ENCODE data around the gene DCX.

The DCX gene

DNA sequence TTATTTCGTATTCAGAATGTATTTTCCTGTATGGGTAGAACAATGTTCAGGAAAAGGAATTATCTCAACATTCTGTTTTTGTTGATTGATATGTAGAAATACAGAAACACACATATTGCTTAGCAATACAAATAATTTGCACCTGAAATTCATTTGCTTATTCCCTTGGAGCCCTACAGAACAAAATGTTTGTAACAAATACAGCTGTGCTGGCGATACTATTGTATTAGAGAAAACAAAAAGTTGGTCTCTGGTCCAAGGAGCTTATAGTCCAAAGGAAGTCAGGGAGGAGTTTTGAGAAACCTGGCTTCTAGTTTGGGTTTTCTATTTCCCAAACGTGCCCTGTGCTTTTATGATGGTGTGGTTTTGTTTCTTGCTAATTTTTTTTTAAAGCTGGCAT lies 104.0 kb downstream of the DCX start:
- no peak for DNase-seq (ENCODE audit: low read depth)

DNA sequence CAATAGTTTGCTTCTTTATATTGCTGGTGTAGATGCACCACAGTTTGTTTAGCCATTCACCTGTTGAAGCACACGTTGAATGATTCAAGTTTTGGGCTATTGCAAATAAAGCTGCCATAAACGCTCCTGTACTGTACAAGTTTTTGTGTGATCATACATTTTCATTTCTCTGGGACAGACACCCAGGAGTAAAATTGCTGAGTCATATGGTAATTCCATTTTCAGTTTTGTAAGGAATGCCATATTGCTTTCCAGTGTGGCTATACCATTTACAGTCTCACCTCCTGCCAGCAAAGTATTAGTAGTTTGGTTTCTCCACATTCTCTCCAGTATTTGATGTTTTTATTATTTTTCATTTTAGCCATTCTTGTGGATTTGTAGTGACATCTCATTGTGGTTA lies 109.7 kb downstream of the DCX start:
- no peak for DNase-seq (ENCODE audit: low read depth)

- no peak for DNase-seq (ENCODE audit: low read depth)
Observed at GRCh38 chrX:111288841-111289240, 123.2 kb downstream of the DCX start.

GRCh38 chrX:111284631-111285293 lies 127.2 kb downstream of the DCX start:
- DNase-seq (ENCODE audit: low read depth): no peak

GRCh38 chrX:111283446-111283845 lies 128.5 kb downstream of the DCX start:
- no peak for DNase-seq (ENCODE audit: low read depth)

DNA sequence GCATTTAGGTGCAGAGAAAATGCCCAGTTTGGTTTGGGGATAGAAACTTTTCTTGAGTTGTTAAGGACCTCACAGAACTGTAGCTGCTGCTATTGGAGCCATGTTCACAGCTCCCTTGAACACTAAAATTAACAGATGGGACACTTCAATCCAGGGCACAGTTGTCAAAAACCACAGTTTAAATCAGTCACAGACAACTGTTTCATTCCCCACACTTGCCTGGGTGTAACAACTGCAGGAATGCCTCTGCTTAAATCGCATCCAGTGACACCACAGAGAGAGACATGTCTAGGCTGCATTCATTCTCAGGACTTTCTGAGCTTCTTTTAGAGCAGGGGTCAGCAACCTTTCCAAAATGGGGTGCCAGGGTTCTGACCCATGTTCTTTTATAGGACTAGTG lies 129.0 kb downstream of the DCX start:
- no peak for DNase-seq (ENCODE audit: low read depth)

GRCh38 chrX:111282139-111282538 lies 129.9 kb downstream of the DCX start:
- DNase-seq (ENCODE audit: low read depth): no peak

DNA sequence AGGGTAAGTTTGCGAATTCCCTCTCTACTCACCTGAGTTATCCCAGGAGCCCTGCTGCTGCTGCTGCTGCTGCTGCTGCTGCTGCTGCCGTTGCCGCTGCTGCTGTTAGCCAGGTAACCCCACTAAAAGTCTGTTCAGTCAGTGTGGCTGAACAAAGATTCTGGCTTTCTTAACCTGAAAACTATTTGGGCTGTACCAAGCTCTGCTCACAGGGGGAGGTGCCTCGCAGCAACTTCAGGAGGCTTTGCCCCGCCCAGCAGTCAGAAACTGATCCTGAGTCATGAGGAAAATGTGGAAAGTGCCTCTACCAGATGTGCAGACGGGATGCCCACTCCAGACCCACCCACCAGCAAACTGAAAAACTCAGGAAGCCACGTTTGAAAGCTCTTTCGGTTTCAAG lies 141.7 kb downstream of the DCX start, which contains the start of gene CAPN6:
CAPN6 (minus strand) TSS at position 145 of the 400 bp plus-strand sequence. CDS start 6,547 bp downstream, outside the sequence.
- DNase-seq (ENCODE audit: low read depth): no peak

DNA sequence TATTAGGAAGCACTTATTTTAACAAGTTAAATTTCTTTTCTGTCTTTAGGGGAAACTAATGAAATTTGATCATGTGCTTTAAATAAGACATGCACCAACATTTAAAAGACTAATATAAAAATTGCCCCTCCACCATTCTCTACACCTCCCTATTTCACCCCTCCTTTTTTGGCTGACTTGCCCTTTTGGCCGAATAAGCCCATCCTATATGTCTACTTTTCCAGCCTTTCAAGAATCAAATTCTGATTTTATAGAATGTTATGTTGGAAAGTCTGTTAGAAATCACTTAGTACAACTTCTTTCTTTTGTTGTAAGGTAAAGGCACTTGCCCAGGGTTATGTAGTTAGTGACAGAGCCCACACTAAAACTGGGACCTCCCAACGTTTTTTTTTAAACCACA lies 143.5 kb downstream of the DCX start:
- no peak for DNase-seq (ENCODE audit: low read depth)

GRCh38 chrX:111265486-111265885 lies 146.5 kb downstream of the DCX start:
- no peak for DNase-seq (ENCODE audit: low read depth)

DNA sequence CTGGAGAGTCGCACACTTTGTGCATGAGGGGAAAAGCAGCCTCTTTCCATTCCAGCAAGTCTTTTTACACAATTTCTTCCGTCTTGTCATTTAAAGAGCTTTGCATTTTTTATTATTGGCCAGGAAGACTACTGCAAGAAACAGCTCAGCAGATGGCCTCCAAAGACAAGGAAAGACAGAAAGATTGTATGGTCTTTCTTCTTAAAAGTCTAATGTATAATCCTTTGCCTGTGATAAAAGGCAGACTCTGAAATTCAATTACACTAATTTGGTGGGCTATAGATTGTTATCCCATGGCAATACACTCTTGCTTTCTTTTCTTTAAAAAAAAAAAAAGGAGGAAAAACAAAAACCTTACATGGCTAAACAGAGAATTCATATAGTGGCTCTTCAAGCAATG lies 147.6 kb downstream of the DCX start:
- no peak for DNase-seq (ENCODE audit: low read depth)

- DNase-seq (ENCODE audit: low read depth): no peak
Observed at GRCh38 chrX:111262086-111262485, 149.9 kb downstream of the DCX start.

DNA sequence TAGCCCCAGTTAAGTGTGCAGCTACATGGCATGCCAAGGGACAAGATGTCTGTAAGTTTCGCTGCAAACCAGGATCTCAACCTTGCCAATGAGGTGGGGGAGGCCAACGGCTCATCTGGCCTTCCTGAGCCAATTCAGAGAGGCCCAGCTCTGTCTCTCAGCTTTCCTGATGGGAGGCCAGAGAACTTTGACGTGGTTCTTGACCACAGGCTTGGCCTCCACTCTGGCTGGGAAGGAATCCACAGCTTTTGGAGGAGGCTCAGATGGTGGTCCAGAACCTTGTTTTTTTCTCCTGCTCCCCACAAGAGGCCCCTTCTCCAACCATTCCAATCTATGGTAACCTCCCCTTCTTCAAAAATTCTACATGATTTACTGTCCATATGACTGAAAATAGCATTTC lies 151.5 kb downstream of the DCX start:
- no peak for DNase-seq (ENCODE audit: low read depth)

- no peak for DNase-seq (ENCODE audit: low read depth)
Observed at GRCh38 chrX:111259559-111259958, 152.4 kb downstream of the DCX start.

DNA sequence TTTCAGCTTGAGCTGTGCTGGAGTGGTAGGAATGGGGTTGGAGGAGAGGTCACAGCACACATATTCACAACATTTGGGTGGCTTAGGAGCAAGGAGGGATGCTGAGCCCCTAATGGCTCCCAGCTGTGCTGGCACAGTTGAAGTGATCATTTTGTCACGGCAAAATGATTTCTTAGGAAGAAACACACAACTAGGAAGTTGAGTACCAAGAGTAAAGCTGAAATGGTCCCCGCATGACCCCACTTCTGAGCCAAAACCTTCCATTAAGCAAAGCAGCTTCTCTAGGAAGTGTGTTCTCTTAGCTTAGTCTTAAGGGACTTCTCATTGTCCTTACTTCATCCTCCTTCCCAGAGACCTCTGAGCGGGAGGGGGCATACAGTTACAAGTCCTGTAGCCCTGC lies 154.3 kb downstream of the DCX start:
- DNase-seq (ENCODE audit: low read depth): no peak

DNA sequence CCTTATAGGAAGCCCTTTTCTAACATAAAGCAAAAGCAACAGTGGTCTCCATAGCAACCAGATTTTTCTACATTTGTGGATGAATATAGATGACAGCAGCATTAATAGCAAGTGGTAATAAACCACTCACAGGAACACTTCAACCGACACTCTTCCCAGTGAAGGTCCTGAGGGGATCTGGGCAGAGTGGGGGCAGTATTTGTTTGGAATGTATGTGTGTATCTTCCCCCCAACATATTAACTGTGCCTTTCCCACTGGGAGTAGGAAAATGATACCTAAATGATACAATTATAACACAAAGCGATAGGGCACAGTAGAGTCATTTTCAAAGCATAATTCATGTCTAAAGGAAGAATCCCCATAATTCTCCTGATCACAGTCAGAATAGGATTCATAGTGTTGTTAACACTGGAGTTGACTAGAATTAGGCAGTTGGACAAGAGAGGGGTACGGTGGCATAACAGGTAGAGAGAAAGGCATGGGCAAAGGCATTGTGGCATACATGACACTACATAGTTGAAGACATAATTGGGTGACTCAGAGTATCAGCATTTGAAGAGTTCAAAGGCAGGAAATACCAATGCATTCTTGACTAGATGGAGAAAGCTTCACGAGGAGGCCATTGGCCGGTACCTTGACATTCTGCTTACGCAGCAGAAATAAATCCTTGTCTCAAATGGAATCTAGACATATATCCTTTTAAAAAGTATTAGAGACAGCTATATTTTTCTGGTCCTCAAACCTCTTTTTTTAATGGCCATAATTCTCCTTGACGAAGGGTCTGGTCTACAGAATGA lies 156.9 kb downstream of the DCX start:
- no peak for DNase-seq (ENCODE audit: low read depth)

- DNase-seq (ENCODE audit: low read depth): no peak
Observed at GRCh38 chrX:111244235-111244750, 167.7 kb downstream of the DCX start.

All from activated T-cell treated with anti-CD3 and anti-CD28 coated beads for 48 hours (primary cell).